HL-60 (cell line): Measurements from ENCODE around the gene ABCB4.

Experiments
- DNase-seq, 2 experiments: peaks; one replicate each; pipeline ENCODE4 v3.0.0-alpha.2; 2010 to 2020; ENCODE audit warnings: low read depth in 1 of 2, low spot score in 1 of 2
- H3K27ac ChIP-seq: fragments of 250-450 bp; sonication (Bioruptor Pico); replicated peaks from 2 replicates; pipeline ENCODE4 v1.5.1; 2020; ENCODE audit warnings: mild to moderate bottlenecking, moderate library complexity
- H3K27me3 ChIP-seq: fragments of 250-450 bp; sonication (Bioruptor Pico); 2 replicates; pipeline ENCODE4 v1.5.1; 2021; ENCODE audit warnings: mild to moderate bottlenecking, moderate library complexity; ENCODE audit not compliant: insufficient read depth, poor library complexity, severe bottlenecking
- H3K4me3 ChIP-seq: replicated peaks from 2 replicates; pipeline ENCODE4 v1.5.1; 2011; ENCODE audit warnings: mild to moderate bottlenecking, control low read depth, low read length; ENCODE audit not compliant: insufficient read depth
- GABPA ChIP-seq: IDR thresholded peaks from 2 replicates; pipeline ENCODE4 v1.6.1; 2012; ENCODE audit warnings: low read depth
- POLR2AphosphoS5 ChIP-seq: IDR thresholded peaks from 2 replicates; pipeline ENCODE4 v1.6.1; 2012; ENCODE audit warnings: low read depth
- SPI1 ChIP-seq: IDR thresholded peaks from 2 replicates; pipeline ENCODE4 v1.6.1; 2012; ENCODE audit warnings: low read depth, mild to moderate bottlenecking, borderline replicate concordance
- TF ChIP-seq, protein P1 (sequence below): IDR thresholded peaks from 2 replicates; pipeline ENCODE4 v1.6.1; 2012; ENCODE audit warnings: low read depth; ENCODE audit not compliant: insufficient replicate concordance
- TF ChIP-seq, protein P2 (sequence below): IDR thresholded peaks from one replicate; pipeline ENCODE4 v1.5.1; 2011; ENCODE audit warnings: low read length, control low read depth, inconsistent platforms; ENCODE audit not compliant: insufficient read depth

The ABCB4 gene

DNA sequence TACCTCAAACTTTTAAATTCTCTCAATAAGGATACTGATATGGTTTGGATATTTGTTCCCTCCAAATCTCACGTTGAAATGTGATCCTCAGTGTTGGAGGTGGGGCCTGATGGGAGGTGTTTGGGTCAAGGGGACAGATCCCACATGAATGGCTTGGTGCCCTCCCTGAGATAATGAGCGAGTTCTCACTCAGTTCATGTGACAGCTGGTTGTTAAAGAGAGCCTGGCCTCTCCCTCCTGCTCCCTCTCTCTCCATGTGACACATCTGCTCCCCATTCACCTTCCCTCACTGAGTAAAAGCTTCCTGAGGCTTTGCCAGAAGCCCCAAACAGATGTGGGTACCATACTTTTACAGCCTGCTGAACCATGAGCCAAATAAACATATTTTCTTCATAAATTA is 19.2 kb downstream of the ABCB4 start:
- Histone ChIP-seq H3K27me3 (no peaks in the 10 kb centered on the region), H3K4me3 (no peak overlapping the region), H3K27ac (no peak overlapping the region)
- DNase-seq = no peak
- TF ChIP-seq, protein P1, sequence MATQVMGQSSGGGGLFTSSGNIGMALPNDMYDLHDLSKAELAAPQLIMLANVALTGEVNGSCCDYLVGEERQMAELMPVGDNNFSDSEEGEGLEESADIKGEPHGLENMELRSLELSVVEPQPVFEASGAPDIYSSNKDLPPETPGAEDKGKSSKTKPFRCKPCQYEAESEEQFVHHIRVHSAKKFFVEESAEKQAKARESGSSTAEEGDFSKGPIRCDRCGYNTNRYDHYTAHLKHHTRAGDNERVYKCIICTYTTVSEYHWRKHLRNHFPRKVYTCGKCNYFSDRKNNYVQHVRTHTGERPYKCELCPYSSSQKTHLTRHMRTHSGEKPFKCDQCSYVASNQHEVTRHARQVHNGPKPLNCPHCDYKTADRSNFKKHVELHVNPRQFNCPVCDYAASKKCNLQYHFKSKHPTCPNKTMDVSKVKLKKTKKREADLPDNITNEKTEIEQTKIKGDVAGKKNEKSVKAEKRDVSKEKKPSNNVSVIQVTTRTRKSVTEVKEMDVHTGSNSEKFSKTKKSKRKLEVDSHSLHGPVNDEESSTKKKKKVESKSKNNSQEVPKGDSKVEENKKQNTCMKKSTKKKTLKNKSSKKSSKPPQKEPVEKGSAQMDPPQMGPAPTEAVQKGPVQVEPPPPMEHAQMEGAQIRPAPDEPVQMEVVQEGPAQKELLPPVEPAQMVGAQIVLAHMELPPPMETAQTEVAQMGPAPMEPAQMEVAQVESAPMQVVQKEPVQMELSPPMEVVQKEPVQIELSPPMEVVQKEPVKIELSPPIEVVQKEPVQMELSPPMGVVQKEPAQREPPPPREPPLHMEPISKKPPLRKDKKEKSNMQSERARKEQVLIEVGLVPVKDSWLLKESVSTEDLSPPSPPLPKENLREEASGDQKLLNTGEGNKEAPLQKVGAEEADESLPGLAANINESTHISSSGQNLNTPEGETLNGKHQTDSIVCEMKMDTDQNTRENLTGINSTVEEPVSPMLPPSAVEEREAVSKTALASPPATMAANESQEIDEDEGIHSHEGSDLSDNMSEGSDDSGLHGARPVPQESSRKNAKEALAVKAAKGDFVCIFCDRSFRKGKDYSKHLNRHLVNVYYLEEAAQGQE = no peak
- TF ChIP-seq POLR2AphosphoS5 (no peak), SPI1 (no peak), GABPA (no peak)
- TF ChIP-seq, protein P2, sequence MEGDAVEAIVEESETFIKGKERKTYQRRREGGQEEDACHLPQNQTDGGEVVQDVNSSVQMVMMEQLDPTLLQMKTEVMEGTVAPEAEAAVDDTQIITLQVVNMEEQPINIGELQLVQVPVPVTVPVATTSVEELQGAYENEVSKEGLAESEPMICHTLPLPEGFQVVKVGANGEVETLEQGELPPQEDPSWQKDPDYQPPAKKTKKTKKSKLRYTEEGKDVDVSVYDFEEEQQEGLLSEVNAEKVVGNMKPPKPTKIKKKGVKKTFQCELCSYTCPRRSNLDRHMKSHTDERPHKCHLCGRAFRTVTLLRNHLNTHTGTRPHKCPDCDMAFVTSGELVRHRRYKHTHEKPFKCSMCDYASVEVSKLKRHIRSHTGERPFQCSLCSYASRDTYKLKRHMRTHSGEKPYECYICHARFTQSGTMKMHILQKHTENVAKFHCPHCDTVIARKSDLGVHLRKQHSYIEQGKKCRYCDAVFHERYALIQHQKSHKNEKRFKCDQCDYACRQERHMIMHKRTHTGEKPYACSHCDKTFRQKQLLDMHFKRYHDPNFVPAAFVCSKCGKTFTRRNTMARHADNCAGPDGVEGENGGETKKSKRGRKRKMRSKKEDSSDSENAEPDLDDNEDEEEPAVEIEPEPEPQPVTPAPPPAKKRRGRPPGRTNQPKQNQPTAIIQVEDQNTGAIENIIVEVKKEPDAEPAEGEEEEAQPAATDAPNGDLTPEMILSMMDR = no peak

DNA sequence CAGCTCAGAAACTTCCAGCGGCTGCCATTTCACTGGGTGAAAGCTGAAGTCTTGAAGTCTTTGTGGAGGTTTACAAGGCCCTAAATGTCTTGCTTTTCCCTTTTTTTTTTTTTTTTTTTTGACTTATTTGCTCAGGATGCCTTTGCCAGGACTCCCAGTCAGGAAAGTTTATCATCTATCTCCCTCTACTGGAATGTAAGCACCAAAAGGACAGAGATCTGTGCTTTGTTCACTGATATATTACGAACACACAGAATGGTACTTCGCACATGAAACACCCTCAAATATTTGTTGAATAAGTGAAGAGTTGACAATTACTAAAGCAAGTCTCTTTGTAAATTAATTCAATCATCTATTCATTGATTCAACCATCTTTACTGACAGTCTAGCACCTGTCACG is 23.2 kb downstream of the ABCB4 start:
- TF ChIP-seq SPI1 (no peak), POLR2AphosphoS5 (no peak), GABPA (no peak)
- TF ChIP-seq, protein P1 = no peak
- TF ChIP-seq, protein P2 = no peak
- Histone ChIP-seq H3K4me3 (no peak overlapping the region), H3K27me3 (peaks cover 4% of the 10 kb centered on the region), H3K27ac (no peak overlapping the region)
- DNase-seq = no peak

DNA sequence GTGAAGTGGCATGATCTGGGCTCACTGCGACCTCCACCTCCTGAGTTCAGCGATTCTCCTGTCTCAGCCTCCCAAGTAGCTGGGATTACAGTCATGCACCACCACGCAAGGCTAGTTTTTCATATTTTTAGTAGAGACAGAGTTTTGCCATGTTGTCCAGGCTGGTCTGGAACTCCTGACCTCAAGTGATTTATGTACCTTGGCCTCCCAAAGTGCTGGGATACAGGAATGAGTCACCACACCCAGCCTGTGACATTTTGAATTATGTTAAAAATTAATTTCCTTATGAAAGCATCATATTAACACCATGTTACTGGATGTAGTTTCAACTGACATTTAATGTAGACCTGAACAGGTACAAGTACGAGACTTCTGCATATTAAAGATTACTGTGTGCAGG is 24.3 kb downstream of the ABCB4 start:
- H3K4me3 ChIP-seq = no peak overlapping the region
- peaks cover 5% of the 10 kb centered on the region for H3K27me3 ChIP-seq
- no peak for DNase-seq
- H3K27ac ChIP-seq = no peak overlapping the region
- TF ChIP-seq SPI1 = no peak
- TF ChIP-seq, protein P2 = no peak

DNA sequence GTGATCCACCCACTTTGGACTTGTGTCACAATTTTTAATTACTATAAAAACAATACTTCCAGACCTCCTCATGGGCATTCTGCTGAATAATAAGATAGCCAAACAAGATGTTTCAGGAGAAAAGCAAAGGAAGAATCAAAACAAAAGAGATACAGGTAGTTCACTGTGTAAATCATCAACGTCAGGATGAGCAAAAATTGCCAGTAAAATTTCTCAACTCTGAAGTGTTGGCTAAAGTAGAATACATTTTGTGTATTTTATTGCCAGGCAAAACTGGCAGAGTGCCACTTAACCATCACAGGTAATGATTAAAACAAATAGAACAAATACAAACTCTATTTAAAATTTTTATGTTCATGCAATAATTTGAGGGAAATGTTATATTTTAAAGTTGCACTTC is 24.8 kb downstream of the ABCB4 start:
- TF ChIP-seq, protein P2 = no peak
- TF ChIP-seq, protein P1 = no peak
- TF ChIP-seq GABPA (no peak), SPI1 (no peak), POLR2AphosphoS5 (no peak)
- Histone ChIP-seq H3K4me3 (no peak overlapping the region), H3K27me3 (peaks cover 5% of the 10 kb centered on the region), H3K27ac (no peak overlapping the region)
- DNase-seq = no peak
